Tibial nerve (tissue), 3 donors: Measurements from ENCODE around the gene CMIP.

Experiments
- EP300 ChIP-seq, 2 donors: sonication (generic); formaldehyde crosslinking; IDR thresholded peaks; one replicate each; pipeline ENCODE4 v1.6.1; 2017; ENCODE audit warnings: antibody characterized with exemption in 2 of 2, mild to moderate bottlenecking in 1 of 2
- POLR2A ChIP-seq, 2 donors: fragments of 450-650 bp; IDR thresholded peaks; one replicate each; pipeline ENCODE4 v1.6.1; 2017; ENCODE audit warnings: antibody characterized with exemption in 2 of 2, mild to moderate bottlenecking in 2 of 2, moderate library complexity in 2 of 2

DNA sequence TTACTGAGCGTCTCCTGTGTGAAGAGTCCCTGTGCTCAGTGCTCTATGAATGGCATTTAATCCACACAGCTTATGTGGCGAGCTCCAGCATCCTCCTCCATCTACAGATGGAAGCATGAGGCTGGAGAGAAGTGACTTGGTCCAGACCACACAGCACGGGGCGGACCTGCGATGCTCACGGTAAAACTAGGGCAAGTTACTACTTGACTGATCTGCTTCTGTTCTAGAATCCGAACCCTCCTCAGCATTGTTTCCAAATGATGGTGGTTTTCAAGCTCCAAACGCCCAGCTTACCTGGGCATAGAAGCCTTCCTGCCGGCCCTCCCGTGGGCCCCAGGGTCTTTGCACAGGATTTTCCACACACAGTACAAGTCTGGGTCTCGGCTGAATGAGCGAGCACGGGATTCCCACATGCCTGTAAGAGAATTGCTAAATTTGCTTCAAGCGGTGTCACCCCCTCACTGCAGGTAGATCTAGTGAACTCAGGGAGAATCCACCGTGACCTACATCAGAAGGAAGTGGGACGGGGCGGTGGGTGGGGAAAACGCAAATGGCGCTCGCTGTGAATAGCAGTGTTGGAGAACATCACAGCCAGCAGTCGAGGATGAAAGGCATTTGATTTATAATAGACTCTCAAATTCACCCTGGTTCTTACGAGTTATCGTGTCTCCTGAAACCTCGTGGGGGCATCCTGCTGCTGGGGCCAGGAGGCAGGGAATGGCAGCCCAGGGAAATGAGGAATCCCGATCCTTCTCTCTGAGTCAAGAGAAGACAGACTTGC, 101.1 kb downstream of the CMIP start:
- TF ChIP-seq POLR2A (IDR thresholded peaks at IDR 0.05) (no peak), EP300 (IDR thresholded peaks at IDR 0.05) (no peak)
